Neuron (in vitro differentiated cells): ENCODE measurements around the gene MAPK7.

Source experiments
- H2AFZ ChIP-seq: one replicate; pipeline ENCODE4 v1.6.1; 2013; ENCODE audit warnings: low read depth, mild to moderate bottlenecking, inconsistent platforms, low read length, moderate library complexity
- H3K27me3 ChIP-seq: one replicate; pipeline ENCODE4 v1.6.1; 2013; ENCODE audit warnings: low read length; ENCODE audit not compliant: insufficient read depth
- H3K36me3 ChIP-seq: one replicate; pipeline ENCODE4 v1.6.1; 2013; ENCODE audit warnings: low read length; ENCODE audit not compliant: insufficient read depth
- H3K4me1 ChIP-seq: one replicate; pipeline ENCODE4 v1.6.1; 2013; ENCODE audit warnings: low read length; ENCODE audit not compliant: insufficient read depth
- H3K4me3 ChIP-seq: 2 replicates; pipeline ENCODE4 v1.5.1; 2013; ENCODE audit warnings: mild to moderate bottlenecking, low read length, moderate library complexity
- H3K9me3 ChIP-seq: one replicate; pipeline ENCODE4 v1.6.1; 2013; ENCODE audit warnings: low read length

Gene MAPK7

DNA sequence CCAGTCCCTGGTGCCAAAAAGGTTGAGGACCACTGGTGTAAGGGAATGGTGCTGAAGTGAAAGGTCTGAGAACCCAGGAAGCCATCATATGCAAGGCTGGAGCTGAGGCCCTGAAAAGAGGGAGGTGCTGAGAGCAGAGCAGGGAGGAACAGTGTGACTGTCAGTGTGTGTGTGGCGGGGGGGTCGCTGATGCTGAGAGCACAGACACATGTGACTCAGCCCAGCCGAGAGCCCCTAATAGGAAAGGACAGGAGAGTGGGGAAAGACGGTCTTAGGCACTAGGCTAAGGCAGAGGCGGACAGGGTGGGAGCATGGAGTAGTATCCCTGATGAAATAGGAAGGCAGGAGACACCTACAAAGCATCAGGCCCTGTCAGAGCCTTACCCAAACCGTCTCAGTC, 17.0 kb upstream of the MAPK7 start:
- Histone ChIP-seq H3K4me1 (peaks cover 10% of the 10 kb centered on the region), H3K9me3 (no peaks in the 10 kb centered on the region), H3K36me3 (peaks cover 7% of the 10 kb centered on the region), H2AFZ (no peak overlapping the region), H3K4me3 (no peak overlapping the region), H3K27me3 (no peaks in the 10 kb centered on the region)

DNA sequence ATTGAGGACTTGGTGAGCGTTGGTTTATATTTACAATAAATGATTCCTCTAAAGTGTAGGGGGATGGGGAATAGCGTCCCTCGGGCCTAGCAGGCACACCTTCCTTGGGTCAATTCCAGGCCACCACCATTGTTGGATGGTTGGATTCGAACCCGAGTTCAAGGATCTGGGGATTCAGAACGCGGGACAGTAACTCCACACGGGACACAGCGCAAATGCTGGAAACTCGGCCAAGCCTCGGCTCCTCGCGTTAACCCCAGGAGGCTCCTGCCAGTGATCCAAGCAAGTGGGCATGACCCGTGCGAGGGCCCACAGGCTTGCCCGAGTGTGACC, 16.4 kb upstream of the MAPK7 start:
- Histone ChIP-seq H3K4me1 (peaks cover 10% of the 10 kb centered on the region), H2AFZ (peak overlapping the region; percentile 97), H3K9me3 (no peaks in the 10 kb centered on the region), H3K27me3 (no peaks in the 10 kb centered on the region), H3K36me3 (peaks cover 6% of the 10 kb centered on the region), H3K4me3 (peak overlapping the region; percentile 65)

DNA sequence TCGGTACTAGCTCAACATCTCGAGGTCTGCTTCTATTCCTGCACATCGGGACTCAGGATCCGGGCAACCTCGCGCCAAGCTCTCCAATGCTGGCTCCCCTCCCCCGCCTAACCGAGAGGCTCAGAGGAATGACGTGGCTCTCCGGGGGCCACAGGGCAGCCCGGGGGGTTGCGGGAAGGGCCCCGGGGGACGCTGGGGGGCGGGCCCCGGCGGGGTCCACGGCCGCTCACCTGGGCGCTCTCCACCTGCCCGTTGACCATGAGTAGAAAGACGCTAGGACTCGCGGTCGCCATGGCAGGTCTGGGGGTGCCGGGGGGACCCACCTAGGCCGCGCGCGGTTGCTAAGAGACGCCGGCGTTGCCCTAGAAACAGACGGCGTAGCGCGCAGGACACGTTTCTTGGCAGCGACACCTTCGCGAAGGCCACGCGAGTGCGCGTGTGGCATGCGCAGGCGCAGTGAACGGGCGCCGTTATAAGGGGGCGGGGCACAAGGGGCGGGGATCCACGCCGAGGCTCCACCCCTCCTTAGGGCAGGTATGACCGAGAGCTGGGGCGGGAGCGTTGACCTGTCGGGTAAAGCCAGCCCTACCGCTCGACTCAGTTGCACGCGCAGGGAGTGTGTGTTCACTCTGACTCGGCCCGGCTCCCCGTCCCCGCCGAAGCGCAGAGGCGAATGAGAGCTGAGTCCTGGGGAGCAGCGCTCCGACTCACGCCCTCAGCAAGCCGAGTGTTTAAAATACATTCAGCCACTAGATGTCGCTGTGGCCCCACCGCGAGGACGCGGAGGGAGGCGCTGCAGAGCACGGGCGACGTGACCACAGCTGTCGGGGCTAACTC, 15.8 kb upstream of the MAPK7 start, which contains the start of gene B9D1:
B9D1 (minus strand) TSS at position 447 of the 837 bp plus-strand sequence; CDS start at position 293, 154 bp downstream.
- H3K4me1 ChIP-seq: peaks cover 10% of the 10 kb centered on the region
- H3K9me3 ChIP-seq: no peaks in the 10 kb centered on the region
- peaks cover 5% of the 10 kb centered on the region for H3K36me3 ChIP-seq
- H2AFZ ChIP-seq: peak within 1 kb of the TSS; percentile 97
- H3K27me3 ChIP-seq: no peaks in the 10 kb centered on the region
- H3K4me3 ChIP-seq: peak within 1 kb of the TSS; percentile 65

DNA sequence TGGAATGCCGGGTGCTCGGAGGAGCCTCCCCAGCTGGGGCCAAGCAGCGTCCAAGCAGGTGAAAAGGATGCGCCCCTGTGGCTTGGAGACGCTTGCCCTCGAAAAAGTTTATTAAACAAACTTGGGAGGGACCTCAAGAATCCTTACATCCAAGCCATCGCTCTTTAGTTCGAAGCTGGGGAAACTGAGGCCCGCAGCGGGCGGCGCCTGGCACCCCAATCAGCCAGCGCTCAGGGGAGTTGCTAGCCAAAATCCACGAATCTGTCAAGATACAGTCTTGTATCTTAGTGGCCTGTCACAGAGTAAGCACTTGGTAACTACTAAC, 15.2 kb upstream of the MAPK7 start:
- H2AFZ ChIP-seq: peak overlapping the region; percentile 97
- H3K4me3 ChIP-seq: peak overlapping the region; percentile 65
- H3K36me3 ChIP-seq: peaks cover 4% of the 10 kb centered on the region

DNA sequence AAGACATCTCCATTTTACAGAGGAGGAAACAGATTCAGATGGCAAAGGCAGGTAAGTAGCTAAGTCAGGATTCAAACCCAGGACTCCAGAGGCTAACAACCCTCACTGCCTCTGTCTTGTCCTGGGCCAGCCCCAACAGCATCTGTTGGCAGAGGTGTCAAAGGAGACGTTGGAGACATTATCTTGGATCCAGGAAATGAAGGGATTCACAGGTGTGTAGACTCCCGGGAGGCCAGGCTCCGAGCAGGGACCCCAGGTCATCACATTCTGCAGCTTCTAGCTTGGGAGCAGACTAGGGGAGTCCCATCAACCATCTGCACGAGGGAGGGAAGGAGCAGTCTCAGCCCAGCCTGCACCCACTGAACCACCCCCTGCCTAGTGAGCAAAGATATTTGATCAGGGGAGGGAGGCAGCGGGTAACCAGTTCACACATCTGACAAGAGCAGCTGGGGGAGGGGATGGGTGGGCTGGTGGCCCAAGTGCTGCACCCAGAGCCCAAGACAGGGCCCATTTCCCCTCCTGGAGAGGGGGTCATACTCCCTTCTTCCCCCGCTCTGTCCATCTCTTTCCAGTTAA, 14.8 kb upstream of the MAPK7 start:
- no peaks in the 10 kb centered on the region for H3K27me3 ChIP-seq
- no peak overlapping the region for H3K4me3 ChIP-seq
- no peaks in the 10 kb centered on the region for H3K36me3 ChIP-seq
- no peak overlapping the region for H2AFZ ChIP-seq
- peaks cover 10% of the 10 kb centered on the region for H3K4me1 ChIP-seq
- no peaks in the 10 kb centered on the region for H3K9me3 ChIP-seq

More for the DNA sequence above, 15.2 kb upstream of the MAPK7 start:
- Histone ChIP-seq H3K4me1 (peaks cover 10% of the 10 kb centered on the region), H3K9me3 (no peaks in the 10 kb centered on the region), H3K27me3 (no peaks in the 10 kb centered on the region)

DNA sequence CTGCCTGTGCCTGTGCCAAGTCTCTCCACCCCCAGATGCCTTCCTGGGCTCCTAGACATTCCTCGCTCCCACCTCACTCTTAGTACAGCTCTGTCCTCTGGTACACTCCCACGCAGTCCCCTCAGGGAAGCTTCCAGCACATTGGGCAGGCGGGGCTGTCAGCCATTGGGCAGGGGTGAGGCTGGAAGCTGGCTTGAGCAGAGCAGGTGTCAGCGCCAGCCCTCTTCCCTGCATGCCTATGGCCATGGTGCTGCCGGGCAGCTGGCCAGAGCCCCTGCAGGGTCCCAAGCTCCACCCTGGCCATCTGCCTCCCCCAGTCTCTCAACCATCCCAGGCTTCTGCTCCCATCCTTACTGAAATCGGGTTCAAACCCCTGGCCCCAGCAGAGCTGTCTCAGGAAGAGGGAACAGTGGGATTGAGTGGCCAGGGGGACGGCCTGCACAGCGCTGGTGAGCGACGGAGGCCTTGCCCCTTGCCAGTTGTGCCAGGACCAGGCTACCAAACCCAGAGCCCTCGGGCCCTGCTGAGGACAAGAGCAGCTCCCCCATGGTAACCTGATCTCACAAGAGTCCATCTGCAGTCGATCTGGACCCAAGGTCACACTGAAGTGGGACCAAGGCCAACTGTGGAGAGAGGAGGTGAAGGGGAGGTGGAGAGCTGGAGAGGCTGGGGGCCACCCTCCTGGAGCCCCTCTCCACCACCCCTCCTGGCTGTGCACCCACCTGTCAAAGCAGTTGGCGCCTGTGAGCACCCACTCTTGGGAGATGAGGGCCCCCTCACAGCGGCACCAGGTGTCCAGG, 13.4 kb upstream of the MAPK7 start:
- no peak overlapping the region for H2AFZ ChIP-seq
- no peaks in the 10 kb centered on the region for H3K9me3 ChIP-seq
- H3K4me3 ChIP-seq: no peak overlapping the region
- H3K4me1 ChIP-seq: peaks cover 10% of the 10 kb centered on the region
- no peaks in the 10 kb centered on the region for H3K27me3 ChIP-seq
- no peaks in the 10 kb centered on the region for H3K36me3 ChIP-seq

DNA sequence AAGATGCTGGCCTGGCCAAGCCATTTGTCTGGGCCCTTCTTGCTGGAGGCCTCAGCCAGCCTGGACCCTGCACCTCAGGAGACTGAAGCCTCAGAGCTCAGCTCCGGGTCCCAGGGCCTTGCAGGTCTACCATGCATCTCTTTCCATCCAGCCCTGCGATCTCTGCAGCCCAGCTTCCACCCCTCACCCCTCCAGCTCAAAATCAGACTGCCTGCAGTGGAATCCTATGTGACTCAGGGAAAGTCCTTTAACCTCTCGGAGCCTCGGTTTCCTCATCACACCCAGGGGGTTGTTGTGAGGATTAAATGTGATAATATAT, 12.8 kb upstream of the MAPK7 start:
- no peak overlapping the region for H2AFZ ChIP-seq
- no peak overlapping the region for H3K4me3 ChIP-seq
- no peaks in the 10 kb centered on the region for H3K36me3 ChIP-seq
- H3K9me3 ChIP-seq: no peaks in the 10 kb centered on the region
- H3K27me3 ChIP-seq: no peaks in the 10 kb centered on the region
- H3K4me1 ChIP-seq: peaks cover 10% of the 10 kb centered on the region

DNA sequence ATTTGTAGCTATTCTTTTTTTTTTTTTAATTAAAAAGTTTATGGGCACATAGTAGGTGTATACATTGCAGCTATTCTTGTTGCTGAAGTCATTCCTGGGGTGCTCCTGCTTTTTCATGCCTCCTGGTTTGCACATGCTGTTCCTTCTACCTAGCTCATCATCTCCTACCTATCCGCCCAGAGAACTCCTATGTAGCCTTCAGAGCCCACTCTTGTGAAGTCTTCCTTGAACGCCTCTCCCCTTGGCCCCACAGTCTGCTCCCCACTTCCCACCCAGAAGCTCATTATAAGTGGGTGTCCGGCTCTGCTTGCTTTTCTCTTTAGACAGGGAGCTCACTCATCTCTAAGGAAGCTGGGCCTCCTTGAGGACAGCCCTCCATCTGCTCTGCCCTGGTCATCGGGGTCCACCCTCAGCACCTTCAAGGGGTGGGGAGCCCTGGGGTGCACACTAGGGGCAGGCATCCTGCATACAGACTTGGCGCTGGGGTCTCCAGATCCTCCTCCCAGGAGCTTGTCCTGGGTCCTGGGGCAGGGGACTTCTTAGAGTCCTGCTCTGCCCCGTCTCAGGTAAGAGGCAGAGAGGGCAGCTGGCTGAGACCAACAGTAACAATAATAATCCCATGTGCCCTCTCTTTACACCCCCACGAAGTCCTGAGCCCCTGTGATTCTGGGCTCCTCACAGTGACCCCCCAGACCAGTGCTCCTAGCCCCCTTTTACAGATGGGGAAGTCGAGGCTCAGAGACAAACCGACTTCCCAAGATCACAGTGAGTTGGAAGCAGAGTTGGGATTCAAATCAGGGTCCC, 12.3 kb upstream of the MAPK7 start:
- peaks cover 10% of the 10 kb centered on the region for H3K4me1 ChIP-seq
- H3K9me3 ChIP-seq: no peaks in the 10 kb centered on the region

DNA sequence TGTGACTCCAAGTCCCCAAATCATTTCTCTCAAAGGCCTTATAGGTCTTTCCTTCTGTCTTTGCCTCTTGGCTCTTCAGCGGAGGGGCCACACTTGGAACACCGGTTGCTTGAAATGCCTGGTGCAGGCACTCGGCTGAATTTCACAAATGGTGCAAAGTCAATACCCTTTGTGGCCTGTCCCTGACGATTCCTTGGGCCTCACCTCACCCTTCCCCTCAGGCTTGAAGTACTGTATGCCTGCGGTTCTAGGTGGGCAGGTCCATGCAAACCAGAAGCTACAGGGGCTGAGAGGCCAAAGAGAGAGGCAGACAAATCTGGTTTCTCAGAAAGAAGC, 11.7 kb upstream of the MAPK7 start:
- no peak overlapping the region for H2AFZ ChIP-seq
- no peak overlapping the region for H3K4me3 ChIP-seq
- H3K27me3 ChIP-seq: no peaks in the 10 kb centered on the region
- H3K36me3 ChIP-seq: no peaks in the 10 kb centered on the region
- H3K9me3 ChIP-seq: no peaks in the 10 kb centered on the region
- peaks cover 10% of the 10 kb centered on the region for H3K4me1 ChIP-seq

More for the DNA sequence above, 12.3 kb upstream of the MAPK7 start:
- Histone ChIP-seq H3K36me3 (no peaks in the 10 kb centered on the region), H3K4me3 (no peak overlapping the region), H3K27me3 (no peaks in the 10 kb centered on the region), H2AFZ (no peak overlapping the region)

DNA sequence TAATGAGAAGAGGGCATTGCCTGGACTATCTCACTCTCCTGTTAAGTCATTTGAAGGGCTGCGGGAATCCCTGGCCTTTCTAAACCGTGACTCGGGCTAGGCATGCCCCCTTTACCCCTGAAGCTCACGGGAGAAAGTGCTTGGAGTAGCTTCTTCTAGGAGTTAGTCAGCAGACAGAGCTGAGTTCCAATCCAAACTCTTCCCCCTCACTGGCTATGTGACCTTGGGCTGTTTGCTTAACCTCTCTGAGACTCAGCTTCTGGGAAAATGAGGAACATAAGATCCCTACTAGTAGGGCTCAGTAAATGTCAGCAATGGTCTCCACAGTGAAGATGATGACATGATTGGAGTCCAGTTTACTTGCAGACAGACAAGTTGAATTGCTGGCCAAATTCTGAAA, 10.1 kb upstream of the MAPK7 start:
- no peak overlapping the region for H3K4me3 ChIP-seq
- H3K36me3 ChIP-seq: no peaks in the 10 kb centered on the region
- H3K4me1 ChIP-seq: peaks cover under 1% of the 10 kb centered on the region
- no peak overlapping the region for H2AFZ ChIP-seq
- H3K27me3 ChIP-seq: no peaks in the 10 kb centered on the region
- no peaks in the 10 kb centered on the region for H3K9me3 ChIP-seq

DNA sequence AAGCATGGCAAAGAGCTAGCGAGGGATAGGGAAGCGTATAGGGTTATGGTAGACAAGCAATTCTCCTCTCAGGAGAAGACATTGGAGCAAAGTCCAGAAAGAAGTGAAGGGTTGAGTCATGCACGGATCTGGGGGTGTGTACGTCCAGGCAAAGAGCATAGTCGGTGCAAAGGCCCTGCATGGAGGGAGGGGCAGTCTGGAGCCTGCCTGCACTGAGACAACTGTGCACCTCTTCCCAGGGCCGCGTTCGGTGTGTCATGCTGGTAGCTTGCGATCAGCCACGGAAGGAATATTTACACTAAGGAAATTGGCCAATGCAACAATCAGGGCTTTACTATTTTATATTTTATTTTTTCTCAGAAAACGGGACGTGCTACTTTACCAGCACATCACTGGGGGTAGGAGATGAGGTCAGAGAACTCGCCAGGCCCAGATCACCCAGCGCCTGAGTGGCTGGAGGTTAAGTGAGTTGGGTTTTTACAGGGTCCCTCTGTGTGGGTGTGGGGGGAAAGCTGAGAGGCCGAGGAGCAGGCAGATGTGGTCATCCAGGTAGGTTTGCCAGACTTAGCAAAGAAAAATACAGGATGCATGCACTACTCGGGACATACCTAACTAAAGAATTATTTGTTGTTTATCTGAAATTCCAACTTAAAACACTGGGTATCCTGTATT, 9.1 kb upstream of the MAPK7 start:
- H2AFZ ChIP-seq: no peak overlapping the region
- no peaks in the 10 kb centered on the region for H3K9me3 ChIP-seq
- H3K36me3 ChIP-seq: no peaks in the 10 kb centered on the region
- H3K4me1 ChIP-seq: peaks cover 3% of the 10 kb centered on the region
- H3K27me3 ChIP-seq: no peaks in the 10 kb centered on the region
- no peak overlapping the region for H3K4me3 ChIP-seq

DNA sequence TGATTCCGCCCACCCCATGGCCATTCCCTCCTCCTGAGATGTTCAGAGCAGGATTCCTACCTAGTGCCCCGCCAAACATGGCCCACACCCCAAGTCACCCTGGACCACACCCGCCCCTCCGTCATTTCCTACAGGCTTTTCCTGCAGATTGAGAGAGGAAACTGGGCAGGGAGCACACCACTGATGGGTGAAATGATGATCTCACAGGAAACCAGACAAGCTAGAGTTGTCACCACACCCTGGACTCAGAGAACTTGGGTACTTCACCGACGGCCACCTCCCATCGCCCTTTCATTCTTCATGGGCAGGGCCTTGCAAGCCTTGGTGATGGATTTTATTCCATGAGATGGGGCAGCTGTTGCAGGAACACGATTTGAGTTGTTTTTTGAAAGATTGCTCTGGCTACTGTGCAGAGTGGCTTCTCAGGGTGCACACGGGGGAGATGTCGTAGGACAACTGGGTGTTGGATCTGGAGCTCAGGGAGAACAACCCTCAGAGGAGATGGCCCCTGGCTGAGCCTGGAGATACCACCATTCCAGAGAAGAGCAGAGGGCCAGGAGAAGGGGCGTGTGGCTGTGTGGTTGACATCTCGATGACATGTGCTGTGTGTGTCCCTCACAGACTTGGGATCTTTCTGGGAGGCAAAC, 8.3 kb upstream of the MAPK7 start:
- Histone ChIP-seq H2AFZ (no peak overlapping the region), H3K36me3 (no peaks in the 10 kb centered on the region), H3K9me3 (no peaks in the 10 kb centered on the region), H3K4me3 (no peak overlapping the region), H3K27me3 (no peaks in the 10 kb centered on the region), H3K4me1 (peaks cover 3% of the 10 kb centered on the region)
